Cardiac muscle cell (in vitro differentiated cells and primary cell): Measurements from ENCODE around the gene ZNF575. TPM values are rescaled to one million over a fixed set of nuclear protein-coding genes. Genes with fewer than 3 reads are reported as not detected.
A peak's percentile ranks its signal among the peaks of the same experiment; 100 is the strongest.

Source experiments
- DNase-seq, 2 donors: peaks; one replicate each; pipeline versions ENCODE4 v3.0.0 to v3.0.0-alpha.2; 2010 to 2017; ENCODE audit warnings: low read depth in 1 of 2, low spot score in 1 of 2
- H3K27ac ChIP-seq: fragments of 200-600 bp; sonication (generic); 2 replicates; pipeline ENCODE4 v1.5.1; 2016
- H3K27me3 ChIP-seq: fragments of 200-600 bp; sonication (generic); 2 replicates; pipeline ENCODE4 v1.6.0; 2016; ENCODE audit warnings: control low read depth
- H3K36me3 ChIP-seq: fragments of 200-600 bp; sonication (generic); 2 replicates; pipeline ENCODE4 v1.5.1; 2016; ENCODE audit warnings: control low read depth
- H3K4me1 ChIP-seq: fragments of 200-600 bp; sonication (generic); 2 replicates; pipeline ENCODE4 v1.8.1; 2017; ENCODE audit warnings: low read depth, mild to moderate bottlenecking, mixed run types
- H3K4me3 ChIP-seq: fragments of 200-600 bp; sonication (generic); 2 replicates; pipeline ENCODE4 v1.5.1; 2016; ENCODE audit warnings: mild to moderate bottlenecking
- H3K9me3 ChIP-seq: fragments of 200-600 bp; sonication (generic); 2 replicates; pipeline ENCODE4 v1.5.1; 2017; ENCODE audit warnings: low read depth, mild to moderate bottlenecking, control low read depth
- polyA plus RNA-seq: library from polyadenylated mRNA; unstranded; fragments of >200 nt; fragmentation: Nextera tagmentation; extraction: Ambion mirVana; gene quantifications from 2 replicates; pipeline ENCODE4 v1.2.1, GENCODE V29; 2016
- total RNA-seq: library from RNA; depleted of rRNA; stranded (reverse); fragments of >200 nt; gene quantifications from 2 replicates; pipeline ENCODE4 v1.2.3, GENCODE V29; 2016
- TF ChIP-seq, protein P1 (sequence below): IDR thresholded peaks from 2 replicates; pipeline ENCODE4 v1.5.1; 2012; ENCODE audit warnings: low read depth, mild to moderate bottlenecking, low read length

ZNF575 gene
- total and polyA plus RNA-seq, 2 experiments from 2014 or later = 3.3 TPM; not detected in 1

DNA sequence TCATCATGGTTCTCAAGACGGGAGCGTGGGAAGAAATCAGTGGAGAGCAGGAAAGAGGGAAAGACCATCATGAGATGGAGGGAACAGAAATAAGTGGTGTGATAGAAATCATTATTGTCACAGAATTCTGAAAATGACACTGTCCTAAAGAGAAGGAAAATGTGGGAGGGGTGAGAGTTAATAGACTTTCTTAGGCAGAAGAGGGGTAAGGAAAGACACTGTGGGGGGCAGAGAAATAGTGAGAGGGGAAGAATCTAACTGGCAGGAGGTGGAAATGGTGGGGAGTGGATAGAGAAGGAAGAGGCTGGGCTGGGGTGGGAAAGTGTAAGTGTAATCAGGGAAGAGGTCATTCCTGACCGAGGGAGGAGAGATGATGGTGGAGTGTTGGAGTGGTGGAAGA, 45.8 kb downstream of the ZNF575 start:
- TF ChIP-seq, protein P1, sequence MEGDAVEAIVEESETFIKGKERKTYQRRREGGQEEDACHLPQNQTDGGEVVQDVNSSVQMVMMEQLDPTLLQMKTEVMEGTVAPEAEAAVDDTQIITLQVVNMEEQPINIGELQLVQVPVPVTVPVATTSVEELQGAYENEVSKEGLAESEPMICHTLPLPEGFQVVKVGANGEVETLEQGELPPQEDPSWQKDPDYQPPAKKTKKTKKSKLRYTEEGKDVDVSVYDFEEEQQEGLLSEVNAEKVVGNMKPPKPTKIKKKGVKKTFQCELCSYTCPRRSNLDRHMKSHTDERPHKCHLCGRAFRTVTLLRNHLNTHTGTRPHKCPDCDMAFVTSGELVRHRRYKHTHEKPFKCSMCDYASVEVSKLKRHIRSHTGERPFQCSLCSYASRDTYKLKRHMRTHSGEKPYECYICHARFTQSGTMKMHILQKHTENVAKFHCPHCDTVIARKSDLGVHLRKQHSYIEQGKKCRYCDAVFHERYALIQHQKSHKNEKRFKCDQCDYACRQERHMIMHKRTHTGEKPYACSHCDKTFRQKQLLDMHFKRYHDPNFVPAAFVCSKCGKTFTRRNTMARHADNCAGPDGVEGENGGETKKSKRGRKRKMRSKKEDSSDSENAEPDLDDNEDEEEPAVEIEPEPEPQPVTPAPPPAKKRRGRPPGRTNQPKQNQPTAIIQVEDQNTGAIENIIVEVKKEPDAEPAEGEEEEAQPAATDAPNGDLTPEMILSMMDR = no peak
- Histone ChIP-seq H3K4me3 (no peak overlapping the region), H3K27ac (no peak overlapping the region)

DNA sequence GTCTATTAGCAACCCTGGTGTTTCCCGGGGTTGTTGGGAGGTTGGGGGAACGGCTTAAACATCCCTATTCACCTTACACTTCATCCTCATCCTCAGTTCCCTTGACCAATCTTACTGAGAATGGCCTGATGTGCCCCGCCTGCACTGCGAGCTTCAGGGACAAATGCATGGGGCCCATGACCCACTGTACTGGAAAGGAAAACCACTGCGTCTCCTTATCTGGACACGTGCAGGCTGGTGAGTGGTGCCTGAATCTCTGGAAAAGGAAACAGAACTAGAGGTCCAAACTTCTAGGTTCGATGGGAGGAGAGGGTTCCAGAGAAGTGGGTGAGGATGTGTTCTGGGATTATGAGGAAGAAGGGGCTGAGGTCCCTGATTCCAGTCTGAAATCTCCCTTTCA, 48.5 kb downstream of the ZNF575 start:
- DNase-seq = no peak
- peak overlapping the region; percentile 28 for H3K27ac ChIP-seq
- TF ChIP-seq, protein P1 = no peak

More for the DNA sequence above, 45.8 kb downstream of the ZNF575 start:
- H3K36me3 ChIP-seq = no peaks in the 10 kb centered on the region
- no peaks in the 10 kb centered on the region for H3K9me3 ChIP-seq
- no peak for DNase-seq
- no peaks in the 10 kb centered on the region for H3K27me3 ChIP-seq
- H3K4me1 ChIP-seq = peaks cover 7% of the 10 kb centered on the region

DNA sequence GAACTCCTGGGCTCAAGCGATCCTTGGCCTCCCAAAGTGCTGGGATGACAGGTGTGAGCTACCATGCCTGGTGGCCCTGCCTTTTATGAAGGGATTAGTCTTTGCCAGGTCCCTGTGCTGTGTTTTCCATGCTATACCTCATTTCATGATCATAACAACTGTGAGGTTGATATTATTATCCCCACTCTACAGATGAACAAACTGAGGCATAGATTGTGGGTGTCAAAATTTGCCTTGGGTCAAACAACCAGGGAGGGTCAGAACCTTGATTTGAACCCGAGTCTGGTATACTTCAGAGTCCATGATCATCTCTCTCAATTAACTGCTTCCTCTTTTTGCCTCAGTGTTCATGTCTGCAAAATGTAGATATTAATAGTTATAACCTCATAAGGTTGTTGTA, 49.5 kb downstream of the ZNF575 start:
- DNase-seq = no peak
- peaks cover 4% of the 10 kb centered on the region for H3K36me3 ChIP-seq
- H3K4me3 ChIP-seq = no peak overlapping the region
- H3K27ac ChIP-seq = no peak overlapping the region
- no peaks in the 10 kb centered on the region for H3K9me3 ChIP-seq
- no peaks in the 10 kb centered on the region for H3K27me3 ChIP-seq
- TF ChIP-seq, protein P1 = no peak
- peaks cover 7% of the 10 kb centered on the region for H3K4me1 ChIP-seq

More for the DNA sequence above, 48.5 kb downstream of the ZNF575 start:
- H3K4me3 ChIP-seq = no peak overlapping the region
- H3K9me3 ChIP-seq = no peaks in the 10 kb centered on the region
- no peaks in the 10 kb centered on the region for H3K27me3 ChIP-seq
- no peaks in the 10 kb centered on the region for H3K36me3 ChIP-seq
- peaks cover 7% of the 10 kb centered on the region for H3K4me1 ChIP-seq

DNA sequence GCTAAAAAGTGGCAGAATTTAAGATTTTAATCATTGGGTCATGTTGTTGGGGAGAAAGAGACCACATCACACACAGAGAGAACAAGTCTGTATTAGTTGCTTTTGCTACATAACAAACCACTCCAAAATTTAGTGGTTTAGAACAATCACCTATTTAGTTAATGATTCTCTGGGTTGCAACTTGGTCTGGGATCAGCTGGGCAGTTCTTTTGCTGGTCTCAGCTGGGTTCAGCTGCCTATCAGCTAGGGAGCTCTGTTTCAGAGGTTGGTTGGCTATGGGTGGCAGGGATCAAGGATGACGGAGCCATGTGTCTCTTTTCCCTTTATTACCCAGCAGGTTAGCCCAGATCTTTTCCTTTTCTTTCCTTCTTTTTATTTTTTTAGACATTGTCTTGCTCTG, 51.5 kb downstream of the ZNF575 start:
- peaks cover 7% of the 10 kb centered on the region for H3K4me1 ChIP-seq
- no peaks in the 10 kb centered on the region for H3K9me3 ChIP-seq
- no peaks in the 10 kb centered on the region for H3K27me3 ChIP-seq
- no peak for DNase-seq
- H3K36me3 ChIP-seq = peaks cover 4% of the 10 kb centered on the region
- TF ChIP-seq, protein P1 = no peak
- H3K27ac ChIP-seq = no peak overlapping the region
- H3K4me3 ChIP-seq = no peak overlapping the region

Other genes starting within 250 kb of the ZNF575 start
- gene CD177, start 179.5 kb upstream of the ZNF575 start, total RNA-seq = not detected in 2 replicates
- not detected in 2 replicates for gene CD177, start 179.5 kb upstream of the ZNF575 start, polyA plus RNA-seq
- not detected in 2 replicates for gene TEX101, start 118.3 kb upstream of the ZNF575 start, total RNA-seq
- gene TEX101, start 118.3 kb upstream of the ZNF575 start, polyA plus RNA-seq = not detected in 2 replicates
- gene LYPD3, start 67.6 kb upstream of the ZNF575 start, total RNA-seq = 0.67 and 3.2 TPM in 2 replicates
- gene LYPD3, start 67.6 kb upstream of the ZNF575 start, polyA plus RNA-seq = 0.73 and 3.5 TPM in 2 replicates
- 19.0 and 45.9 TPM in 2 replicates for gene PHLDB3, start 28.4 kb upstream of the ZNF575 start, total RNA-seq
- gene PHLDB3, start 28.4 kb upstream of the ZNF575 start, polyA plus RNA-seq = 11.2 and 20.0 TPM in 2 replicates
- gene ETHE1, start 6.0 kb upstream of the ZNF575 start, total RNA-seq = 35.0 and 46.5 TPM in 2 replicates
- gene ETHE1, start 6.0 kb upstream of the ZNF575 start, polyA plus RNA-seq = 31.6 and 41.7 TPM in 2 replicates
- gene XRCC1, start 42.3 kb downstream of the ZNF575 start, total RNA-seq = 82.5 and 85.3 TPM in 2 replicates
- gene XRCC1, start 42.3 kb downstream of the ZNF575 start, polyA plus RNA-seq = 52.0 and 52.7 TPM in 2 replicates
- 9.2 and 12.1 TPM in 2 replicates for gene PINLYP, start 42.6 kb downstream of the ZNF575 start, total RNA-seq
- gene PINLYP, start 42.6 kb downstream of the ZNF575 start, polyA plus RNA-seq = 8.7 and 12.8 TPM in 2 replicates
- 39.0 and 49.6 TPM in 2 replicates for gene IRGQ, start 62.9 kb downstream of the ZNF575 start, total RNA-seq
- 21.1 and 22.4 TPM in 2 replicates for gene IRGQ, start 62.9 kb downstream of the ZNF575 start, polyA plus RNA-seq
- 12.5 and 12.6 TPM in 2 replicates for gene ZNF576, start 63.4 kb downstream of the ZNF575 start, total RNA-seq
- gene ZNF576, start 63.4 kb downstream of the ZNF575 start, polyA plus RNA-seq = 13.1 and 14.6 TPM in 2 replicates
- 0.18 and 0.30 TPM in 2 replicates for gene SRRM5, start 78.9 kb downstream of the ZNF575 start, total RNA-seq
- 0.50 TPM in 1 of 2 replicates, not detected in the other for gene SRRM5, start 78.9 kb downstream of the ZNF575 start, polyA plus RNA-seq
- 87.2 and 135 TPM in 2 replicates for gene ZNF428, start 86.4 kb downstream of the ZNF575 start, total RNA-seq
- gene ZNF428, start 86.4 kb downstream of the ZNF575 start, polyA plus RNA-seq = 134 and 207 TPM in 2 replicates
- 40.5 and 59.6 TPM in 2 replicates for gene CADM4, start 106.7 kb downstream of the ZNF575 start, total RNA-seq
- gene CADM4, start 106.7 kb downstream of the ZNF575 start, polyA plus RNA-seq = 12.3 and 13.3 TPM in 2 replicates
- 2.0 and 7.5 TPM in 2 replicates for gene PLAUR, start 137.0 kb downstream of the ZNF575 start, total RNA-seq
- gene PLAUR, start 137.0 kb downstream of the ZNF575 start, polyA plus RNA-seq = 3.8 TPM in 2 replicates
- gene IRGC, start 182.9 kb downstream of the ZNF575 start, total RNA-seq = not detected in 2 replicates
- not detected in 2 replicates for gene IRGC, start 182.9 kb downstream of the ZNF575 start, polyA plus RNA-seq
- gene SMG9, start 221.8 kb downstream of the ZNF575 start, total RNA-seq = 41.2 and 54.1 TPM in 2 replicates
- gene SMG9, start 221.8 kb downstream of the ZNF575 start, polyA plus RNA-seq = 59.5 and 72.3 TPM in 2 replicates
- 0.60 and 1.5 TPM in 2 replicates for gene KCNN4, start 247.8 kb downstream of the ZNF575 start, total RNA-seq
- not detected in 2 replicates for gene KCNN4, start 247.8 kb downstream of the ZNF575 start, polyA plus RNA-seq